ENCODE data around the gene TATDN2.

TATDN2 gene

GRCh38 chr3:10320320-10320677 is 72.0 kb downstream of the TATDN2 start:
- DNase-seq, result no peak

GRCh38 chr3:10321630-10322351 is 73.5 kb downstream of the TATDN2 start:
- DNase-seq, result no peak

GRCh38 chr3:10322352-10322710 is 74.1 kb downstream of the TATDN2 start:
- DNase-seq, result peak in 1 of 2 donors; percentile 40

GRCh38 chr3:10327592-10327991 is 79.3 kb downstream of the TATDN2 start:
- no peak for DNase-seq

- no peak for DNase-seq
Observed at GRCh38 chr3:10328460-10329071, 80.3 kb downstream of the TATDN2 start.

GRCh38 chr3:10329495-10330015 is 81.3 kb downstream of the TATDN2 start:
- no peak for DNase-seq

- no peak for DNase-seq
Observed at GRCh38 chr3:10330319-10330718, 82.1 kb downstream of the TATDN2 start.
